ENCODE data around the gene MET.
A peak's percentile ranks its signal among the peaks of the same experiment; 100 is the strongest.
"Not testable (repeated sequence)": the region's sequence is repeated elsewhere in the genome, so short reads cannot be mapped to it uniquely, and the experiment has no call there.

MET gene

DNA sequence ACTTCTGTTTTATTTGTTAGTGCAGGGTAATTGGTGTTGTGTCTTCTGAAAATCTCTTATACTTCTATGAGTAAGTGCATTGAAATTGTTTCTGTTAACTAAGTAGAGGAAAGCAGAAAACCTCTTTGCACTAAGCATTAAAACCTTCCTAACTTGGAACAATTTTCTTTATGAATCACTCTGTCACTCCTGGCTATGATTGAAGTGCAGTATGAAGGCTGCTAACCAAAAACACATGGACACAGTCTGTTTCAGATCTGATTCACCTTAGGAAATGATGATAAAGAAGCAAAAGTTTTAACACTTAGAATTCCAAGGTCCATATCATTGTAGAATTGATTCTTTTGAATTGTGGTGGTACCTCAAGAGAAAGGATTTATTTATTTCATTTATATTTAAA, 41.9 kb downstream of the MET start:
- Histone ChIP-seq H3K9ac (ENCODE audit: insufficient read length, low read depth) (no peak overlapping the region), H3K9me3 (ENCODE audit: insufficient read depth, low read length) (no peaks in the 10 kb centered on the region), H3K36me3 (ENCODE audit: insufficient read depth, insufficient read length, low read length) (no peaks in the 10 kb centered on the region), H3K4me3 (ENCODE audit: insufficient read length, low read depth) (no peak overlapping the region), H3K4me1 (ENCODE audit: insufficient read depth, insufficient read length) (no peaks in the 10 kb centered on the region), H3K27me3 (ENCODE audit: insufficient read depth, insufficient read length) (no peaks in the 10 kb centered on the region)
- DNase-seq (ENCODE audit: low read depth, low spot score) = no peak
- TF ChIP-seq YY1 (IDR thresholded peaks at IDR 0.05; ENCODE audit: insufficient read depth, insufficient read length) = no peak
- TF ChIP-seq ZNF274 (IDR thresholded peaks at IDR 0.05; ENCODE audit: low read depth, low read length) = no peak
- TF ChIP-seq SUZ12 (IDR thresholded peaks at IDR 0.05; ENCODE audit: extremely low read depth, insufficient read depth, insufficient read length) = no peak

DNA sequence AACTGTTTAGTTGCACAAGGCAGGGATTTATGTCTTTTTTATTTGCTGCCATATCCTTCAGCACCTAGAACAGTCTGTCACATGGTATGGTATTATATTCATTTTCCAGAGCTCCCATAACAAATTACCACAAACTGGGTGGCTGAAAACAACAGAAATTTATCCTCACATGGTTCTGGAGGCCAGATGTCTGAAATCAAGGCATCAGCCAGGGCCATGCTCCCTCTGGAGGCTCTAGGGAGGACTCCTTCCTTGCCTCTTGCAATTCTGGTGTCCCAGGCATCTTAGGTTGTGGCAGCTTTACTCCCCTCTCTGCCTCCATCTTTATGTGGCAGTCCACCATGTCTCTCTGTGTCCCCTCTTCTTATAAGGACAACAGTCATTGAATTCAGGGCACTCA, 43.1 kb downstream of the MET start:
- Histone ChIP-seq H3K9ac (ENCODE audit: insufficient read length, low read depth) (no peak overlapping the region), H3K36me3 (ENCODE audit: insufficient read depth, insufficient read length, low read length) (no peaks in the 10 kb centered on the region), H3K27me3 (ENCODE audit: insufficient read depth, insufficient read length) (no peaks in the 10 kb centered on the region), H3K4me1 (ENCODE audit: insufficient read depth, insufficient read length) (no peaks in the 10 kb centered on the region), H3K9me3 (ENCODE audit: insufficient read depth, low read length) (no peaks in the 10 kb centered on the region), H3K4me3 (ENCODE audit: insufficient read length, low read depth) (no peak overlapping the region)
- DNase-seq (ENCODE audit: low read depth, low spot score) = no peak
- no peak for TF ChIP-seq ZNF274 (IDR thresholded peaks at IDR 0.05; ENCODE audit: low read depth, low read length)
- no peak for TF ChIP-seq SUZ12 (IDR thresholded peaks at IDR 0.05; ENCODE audit: extremely low read depth, insufficient read depth, insufficient read length)
- no peak for TF ChIP-seq YY1 (IDR thresholded peaks at IDR 0.05; ENCODE audit: insufficient read depth, insufficient read length)

GRCh38 chr7:116717137-116717536, 45.1 kb downstream of the MET start:
- Histone ChIP-seq H3K4me3 (ENCODE audit: insufficient read length, low read depth) (no peak overlapping the region), H3K9me3 (ENCODE audit: insufficient read depth, low read length) (no peaks in the 10 kb centered on the region), H3K9ac (ENCODE audit: insufficient read length, low read depth) (no peak overlapping the region), H3K27me3 (ENCODE audit: insufficient read depth, insufficient read length) (no peaks in the 10 kb centered on the region), H3K36me3 (ENCODE audit: insufficient read depth, insufficient read length, low read length) (no peaks in the 10 kb centered on the region), H3K4me1 (ENCODE audit: insufficient read depth, insufficient read length) (no peaks in the 10 kb centered on the region)
- no peak for DNase-seq (ENCODE audit: low read depth, low spot score)
- TF ChIP-seq ZNF274 (IDR thresholded peaks at IDR 0.05; ENCODE audit: low read depth, low read length) = no peak
- no peak for TF ChIP-seq SUZ12 (IDR thresholded peaks at IDR 0.05; ENCODE audit: extremely low read depth, insufficient read depth, insufficient read length)
- no peak for TF ChIP-seq YY1 (IDR thresholded peaks at IDR 0.05; ENCODE audit: insufficient read depth, insufficient read length)

DNA sequence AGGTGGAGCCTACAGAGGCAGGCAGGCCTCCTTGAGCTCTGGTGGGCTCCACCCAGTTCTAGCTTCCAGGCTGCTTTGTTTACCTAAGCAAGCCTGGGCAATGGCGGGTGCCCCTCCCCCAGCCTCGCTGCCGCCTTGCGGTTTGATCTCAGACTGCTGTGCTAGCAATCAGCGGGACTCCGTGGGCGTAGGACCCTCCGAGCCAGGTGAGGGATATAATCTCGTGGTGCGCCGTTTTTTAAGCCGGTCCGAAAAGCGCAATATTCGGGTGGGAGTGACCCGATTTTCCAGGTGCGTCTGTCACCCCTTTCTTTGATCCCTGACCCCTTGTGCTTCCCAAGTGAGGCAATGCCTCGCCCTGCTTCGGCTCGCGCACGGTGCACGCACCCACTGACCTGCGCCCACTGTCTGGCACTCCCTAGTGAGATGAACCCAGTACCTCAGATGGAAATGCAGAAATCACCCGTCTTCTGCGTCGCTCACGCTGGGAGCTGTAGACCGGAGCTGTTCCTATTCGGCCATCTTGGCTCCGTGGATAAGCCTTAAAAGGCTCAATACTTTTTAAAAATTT, 52.0 kb downstream of the MET start:
- peak overlapping the region; percentile 9 for H3K4me3 ChIP-seq (ENCODE audit: insufficient read length, low read depth)
- not testable (repeated sequence) for H3K9ac ChIP-seq (ENCODE audit: insufficient read length, low read depth); H3K27me3 ChIP-seq (ENCODE audit: insufficient read depth, insufficient read length); H3K4me1 ChIP-seq (ENCODE audit: insufficient read depth, insufficient read length); H3K36me3 ChIP-seq (ENCODE audit: insufficient read depth, insufficient read length, low read length); H3K9me3 ChIP-seq (ENCODE audit: insufficient read depth, low read length); DNase-seq (ENCODE audit: low read depth, low spot score)

DNA sequence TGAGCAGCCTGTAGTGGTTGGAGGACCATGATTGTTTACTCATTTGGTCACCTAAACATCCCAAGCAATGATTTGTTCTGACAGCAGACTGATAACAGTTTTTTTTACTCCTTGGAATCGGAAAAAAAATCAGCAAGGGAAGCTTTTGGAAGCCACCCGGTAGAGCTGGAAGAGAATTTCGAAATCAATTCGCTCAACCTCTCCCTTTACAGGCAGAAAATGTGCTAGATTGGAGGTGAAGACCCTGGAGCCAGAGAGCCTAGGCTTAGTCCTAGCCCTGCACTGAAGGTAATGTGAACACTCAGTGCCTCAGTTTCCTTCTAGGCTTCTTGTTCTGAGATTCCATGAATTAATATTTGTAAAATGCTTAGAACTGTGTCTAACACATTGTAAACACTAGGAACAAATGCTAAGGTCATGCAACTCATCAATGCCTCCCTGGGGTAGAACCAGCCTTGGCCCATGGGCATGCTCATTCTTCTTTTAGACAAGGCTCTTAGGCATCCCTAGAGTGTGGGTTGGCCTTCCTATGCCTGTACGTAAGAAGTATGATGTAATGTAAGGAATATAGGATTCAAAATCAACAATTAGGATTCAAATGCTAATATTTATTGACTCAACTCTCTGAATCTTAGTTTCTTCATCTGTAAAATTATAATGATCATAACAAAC, 52.7 kb downstream of the MET start:
- Histone ChIP-seq H3K27me3 (ENCODE audit: insufficient read depth, insufficient read length) (no peaks in the 10 kb centered on the region), H3K4me1 (ENCODE audit: insufficient read depth, insufficient read length) (no peaks in the 10 kb centered on the region), H3K9ac (ENCODE audit: insufficient read length, low read depth) (no peak overlapping the region), H3K4me3 (ENCODE audit: insufficient read length, low read depth) (peak overlapping the region; percentile 9), H3K9me3 (ENCODE audit: insufficient read depth, low read length) (no peaks in the 10 kb centered on the region), H3K36me3 (ENCODE audit: insufficient read depth, insufficient read length, low read length) (no peaks in the 10 kb centered on the region)
- no peak for TF ChIP-seq YY1 (IDR thresholded peaks at IDR 0.05; ENCODE audit: insufficient read depth, insufficient read length)
- no peak for TF ChIP-seq ZNF274 (IDR thresholded peaks at IDR 0.05; ENCODE audit: low read depth, low read length)
- no peak for TF ChIP-seq SUZ12 (IDR thresholded peaks at IDR 0.05; ENCODE audit: extremely low read depth, insufficient read depth, insufficient read length)
- no peak for DNase-seq (ENCODE audit: low read depth, low spot score)

DNA sequence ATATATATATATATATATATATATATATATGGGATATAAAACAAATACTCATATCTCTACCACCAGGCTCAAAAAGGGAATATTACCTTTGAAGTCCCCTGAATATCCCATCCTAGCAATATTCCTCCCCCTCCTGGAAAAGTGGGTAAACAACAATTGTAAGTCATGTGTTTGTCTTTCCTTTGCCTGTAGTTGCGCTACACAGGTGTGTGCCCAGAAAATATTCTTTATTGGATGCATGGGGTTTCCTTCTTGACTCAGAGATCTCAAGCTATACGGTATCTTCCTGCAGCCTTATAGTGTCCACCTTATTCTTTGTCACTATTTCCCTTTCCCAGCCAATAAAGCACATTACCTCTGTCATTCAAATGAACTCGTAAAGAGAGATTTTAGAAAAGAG, 54.2 kb downstream of the MET start:
- H3K36me3 ChIP-seq (ENCODE audit: insufficient read depth, insufficient read length, low read length) = no peaks in the 10 kb centered on the region
- no peak for DNase-seq (ENCODE audit: low read depth, low spot score)
- no peaks in the 10 kb centered on the region for H3K27me3 ChIP-seq (ENCODE audit: insufficient read depth, insufficient read length)
- no peak for TF ChIP-seq SUZ12 (IDR thresholded peaks at IDR 0.05; ENCODE audit: extremely low read depth, insufficient read depth, insufficient read length)
- no peak for TF ChIP-seq ZNF274 (IDR thresholded peaks at IDR 0.05; ENCODE audit: low read depth, low read length)
- no peaks in the 10 kb centered on the region for H3K4me1 ChIP-seq (ENCODE audit: insufficient read depth, insufficient read length)
- H3K4me3 ChIP-seq (ENCODE audit: insufficient read length, low read depth) = no peak overlapping the region
- H3K9me3 ChIP-seq (ENCODE audit: insufficient read depth, low read length) = no peaks in the 10 kb centered on the region
- H3K9ac ChIP-seq (ENCODE audit: insufficient read length, low read depth) = no peak overlapping the region

- Histone ChIP-seq H3K9me3 (ENCODE audit: insufficient read depth, low read length) (no peaks in the 10 kb centered on the region), H3K4me1 (ENCODE audit: insufficient read depth, insufficient read length) (no peaks in the 10 kb centered on the region), H3K9ac (ENCODE audit: insufficient read length, low read depth) (no peak overlapping the region)
These were observed 54.9 kb downstream of the MET start for GRCh38 chr7:116726713-116727431.

More at GRCh38 chr7:116726713-116727431, 54.9 kb downstream of the MET start:
- no peak overlapping the region for H3K4me3 ChIP-seq (ENCODE audit: insufficient read length, low read depth)
- TF ChIP-seq SUZ12 (IDR thresholded peaks at IDR 0.05; ENCODE audit: extremely low read depth, insufficient read depth, insufficient read length) (no peak), ZNF274 (IDR thresholded peaks at IDR 0.05; ENCODE audit: low read depth, low read length) (no peak), YY1 (IDR thresholded peaks at IDR 0.05; ENCODE audit: insufficient read depth, insufficient read length) (no peak)
- no peaks in the 10 kb centered on the region for H3K27me3 ChIP-seq (ENCODE audit: insufficient read depth, insufficient read length)
- DNase-seq (ENCODE audit: low read depth, low spot score) = no peak
- no peaks in the 10 kb centered on the region for H3K36me3 ChIP-seq (ENCODE audit: insufficient read depth, insufficient read length, low read length)

Data from NT2/D1 (cell line).